Glutamatergic neuron (in vitro differentiated cells): ENCODE data around the gene ASB16. TPM values are rescaled to one million over a fixed set of nuclear protein-coding genes. Genes with fewer than 3 reads are reported as not detected.

Experiments used
- DNase-seq: peaks from one replicate; pipeline ENCODE4 v3.0.0; 2022
- H3K27ac Mint-ChIP-seq: one replicate; pipeline ENCODE4 v1.8.0; 2020; ENCODE audit warnings: mild to moderate bottlenecking, mixed read lengths, inconsistent platforms; ENCODE audit not compliant: unreplicated experiment
- H3K27me3 Mint-ChIP-seq: one replicate; pipeline ENCODE4 v1.8.0; 2020; ENCODE audit warnings: mild to moderate bottlenecking, moderate library complexity, mixed read lengths, inconsistent platforms; ENCODE audit not compliant: unreplicated experiment
- H3K36me3 Mint-ChIP-seq: one replicate; pipeline ENCODE4 v1.8.0; 2020; ENCODE audit warnings: mild to moderate bottlenecking, mixed read lengths, inconsistent platforms; ENCODE audit not compliant: unreplicated experiment
- H3K4me1 Mint-ChIP-seq: one replicate; pipeline ENCODE4 v1.8.0; 2020; ENCODE audit warnings: mild to moderate bottlenecking, low read depth, mixed read lengths, inconsistent platforms; ENCODE audit not compliant: unreplicated experiment
- H3K4me3 Mint-ChIP-seq: one replicate; pipeline ENCODE4 v1.8.0; 2020; ENCODE audit warnings: mild to moderate bottlenecking, mixed read lengths, inconsistent platforms; ENCODE audit not compliant: unreplicated experiment
- H3K9me3 Mint-ChIP-seq: one replicate; pipeline ENCODE4 v1.8.0; 2020; ENCODE audit warnings: mild to moderate bottlenecking, moderate library complexity, mixed read lengths, inconsistent platforms; ENCODE audit not compliant: unreplicated experiment
- CTCF ChIP-seq: fragments of 200-600 bp; sonication (generic); IDR thresholded peaks from one replicate; pipeline ENCODE4 v1.5.0; 2021; ENCODE audit not compliant: partially characterized antibody, unreplicated experiment
- total RNA-seq: library from RNA; stranded (reverse); fragmentation: NEBNext Ultra II Directional; extraction: Animal tissue kit (Norgen Biotek cat#: 25700); gene quantifications from one replicate; pipeline ENCODE4 v1.2.1, GENCODE V29; 2021; ENCODE audit not compliant: unreplicated experiment

Gene ASB16
- total RNA-seq, 1 donor from 2014 or later = not detected

GRCh38 chr17:44216173-44216572, 45.7 kb downstream of the ASB16 start:
- H3K27me3 Mint-ChIP-seq = peaks cover 13% of the 10 kb centered on the region
- H3K27ac Mint-ChIP-seq = no peak overlapping the region
- peaks cover 16% of the 10 kb centered on the region for H3K9me3 Mint-ChIP-seq
- no peaks in the 10 kb centered on the region for H3K36me3 Mint-ChIP-seq
- no peak for TF ChIP-seq CTCF
- DNase-seq = no peak
- peaks cover 21% of the 10 kb centered on the region for H3K4me1 Mint-ChIP-seq
- H3K4me3 Mint-ChIP-seq = no peak overlapping the region

- no peak for TF ChIP-seq CTCF
- Mint-ChIP-seq H3K9me3 (peaks cover 20% of the 10 kb centered on the region), H3K4me3 (peak overlapping the region; percentile 64), H3K4me1 (peaks cover 21% of the 10 kb centered on the region), H3K36me3 (no peaks in the 10 kb centered on the region), H3K27ac (no peak overlapping the region), H3K27me3 (peaks cover 18% of the 10 kb centered on the region)
- no peak for DNase-seq
Measured at GRCh38 chr17:44216694-44217093, 46.2 kb downstream of the ASB16 start.

GRCh38 chr17:44217738-44218343, 47.3 kb downstream of the ASB16 start:
- peaks cover 26% of the 10 kb centered on the region for H3K27me3 Mint-ChIP-seq

GRCh38 chr17:44218344-44219107, 48.0 kb downstream of the ASB16 start:
- DNase-seq = peak; percentile 79
- peak overlapping the region; percentile 76 for H3K4me3 Mint-ChIP-seq
- peak; percentile 59 for TF ChIP-seq CTCF
- H3K27ac Mint-ChIP-seq = peak overlapping the region; percentile 43
- H3K9me3 Mint-ChIP-seq = peaks cover 21% of the 10 kb centered on the region
- no peaks in the 10 kb centered on the region for H3K36me3 Mint-ChIP-seq
- H3K27me3 Mint-ChIP-seq = peaks cover 24% of the 10 kb centered on the region
- peaks cover 17% of the 10 kb centered on the region for H3K4me1 Mint-ChIP-seq

More at GRCh38 chr17:44217738-44218343, 47.3 kb downstream of the ASB16 start:
- peaks cover 19% of the 10 kb centered on the region for H3K4me1 Mint-ChIP-seq
- peak overlapping the region; percentile 76 for H3K4me3 Mint-ChIP-seq
- peaks cover 21% of the 10 kb centered on the region for H3K9me3 Mint-ChIP-seq
- no peak for TF ChIP-seq CTCF
- DNase-seq = no peak
- H3K36me3 Mint-ChIP-seq = no peaks in the 10 kb centered on the region
- peak overlapping the region; percentile 43 for H3K27ac Mint-ChIP-seq

- Mint-ChIP-seq H3K4me1 (peaks cover 20% of the 10 kb centered on the region), H3K9me3 (peaks cover 21% of the 10 kb centered on the region), H3K27ac (no peak overlapping the region), H3K4me3 (no peak overlapping the region), H3K27me3 (peaks cover 19% of the 10 kb centered on the region), H3K36me3 (no peaks in the 10 kb centered on the region)
- peak; percentile 77 for DNase-seq
- TF ChIP-seq CTCF = peak; percentile 53
Measured at GRCh38 chr17:44219108-44219615, 48.7 kb downstream of the ASB16 start.
